Measurements from ENCODE around the gene TRMT112.
"Not testable (repeated sequence)": the region's sequence is repeated elsewhere in the genome, so short reads cannot be mapped to it uniquely, and the experiment has no call there.

TRMT112 gene

GRCh38 chr11:64331569-64332371 is 14.4 kb upstream of the TRMT112 start:
- peak in 16 of 51 donors; percentile 10 to 59 (median 28) for DNase-seq

GRCh38 chr11:64330888-64331287 is 13.5 kb upstream of the TRMT112 start:
- DNase-seq = no peak

GRCh38 chr11:64327993-64328392 is 10.6 kb upstream of the TRMT112 start:
- DNase-seq = no peak

GRCh38 chr11:64327375-64327774 is 10.0 kb upstream of the TRMT112 start:
- no peak for DNase-seq

- DNase-seq = no peak
These were observed 7.5 kb upstream of the TRMT112 start for GRCh38 chr11:64324692-64325469.

GRCh38 chr11:64323984-64324383 is 6.6 kb upstream of the TRMT112 start:
- not testable (repeated sequence) for DNase-seq

GRCh38 chr11:64323373-64323772 is 6.0 kb upstream of the TRMT112 start:
- no peak for DNase-seq

GRCh38 chr11:64322925-64323260 is 5.5 kb upstream of the TRMT112 start:
- DNase-seq = no peak

GRCh38 chr11:64321533-64321932 is 4.2 kb upstream of the TRMT112 start:
- DNase-seq = no peak

- no peak for DNase-seq
These were observed 3.7 kb upstream of the TRMT112 start for GRCh38 chr11:64321026-64321425.

- no peak for DNase-seq
These were observed 3.2 kb upstream of the TRMT112 start for GRCh38 chr11:64320556-64320955.

- DNase-seq = no peak
These were observed 1.7 kb upstream of the TRMT112 start for GRCh38 chr11:64318766-64319761.

GRCh38 chr11:64317961-64318765 is 804 bp upstream of the TRMT112 start, which contains the start of gene PRDX5:
Gene PRDX5, plus strand, starts transcription at chr11:64318121. Its CDS starts 95 bp downstream, at chr11:64318216.
- peak; percentile 76 to 99 (median 94) for DNase-seq

- DNase-seq = no peak
These were observed 561 bp downstream of the TRMT112 start for GRCh38 chr11:64316672-64317324.

- DNase-seq = not testable (repeated sequence)
These were observed 1.5 kb downstream of the TRMT112 start for GRCh38 chr11:64315667-64316526.

- DNase-seq = no peak
These were observed 2.4 kb downstream of the TRMT112 start for GRCh38 chr11:64314805-64315561.

GRCh38 chr11:64314146-64314804 is 3.1 kb downstream of the TRMT112 start:
- no peak for DNase-seq

Measured in hypothalamus (tissue), 51 donors.